Neural crest cell (in vitro differentiated cells): ENCODE measurements around the gene ATF7. TPM values are rescaled to one million over a fixed set of nuclear protein-coding genes. Genes with fewer than 3 reads are reported as not detected.

Source experiments
- DNase-seq: peaks from one replicate; pipeline ENCODE4 v3.0.0; 2021; ENCODE audit warnings: low read depth, mixed read lengths, low spot score
- H3K27ac Mint-ChIP-seq: one replicate; pipeline ENCODE4 v1.8.0; 2021; ENCODE audit warnings: mild to moderate bottlenecking, mixed read lengths; ENCODE audit not compliant: unreplicated experiment
- H3K27me3 Mint-ChIP-seq: 2 replicates; pipeline ENCODE4 v1.8.0; 2021; ENCODE audit warnings: low read depth, mild to moderate bottlenecking, mixed read lengths
- H3K36me3 Mint-ChIP-seq: 2 replicates; pipeline ENCODE4 v1.8.0; 2021; ENCODE audit warnings: low read depth, mild to moderate bottlenecking, mixed read lengths
- H3K4me1 Mint-ChIP-seq: 2 replicates; pipeline ENCODE4 v1.8.0; 2021; ENCODE audit warnings: mixed read lengths
- H3K4me3 Mint-ChIP-seq: one replicate; pipeline ENCODE4 v1.8.0; 2021; ENCODE audit warnings: mild to moderate bottlenecking, mixed read lengths
- H3K9me3 Mint-ChIP-seq: 2 replicates; pipeline ENCODE4 v1.8.0; 2021; ENCODE audit warnings: mixed read lengths
- total RNA-seq: library from RNA; stranded (reverse); gene quantifications from 2 replicates; pipeline ENCODE4 v1.2.1, GENCODE V29; 2021
- TF ChIP-seq, protein P1 (sequence below): fragments of 200-600 bp; sonication (generic); conservative IDR thresholded peaks from 2 replicates; pipeline ENCODE4 v1.5.0; 2021; ENCODE audit warnings: antibody characterized with exemption, mild to moderate bottlenecking

Gene ATF7
- total RNA-seq, 1 donor from 2014 or later, result 32.5 TPM

DNA sequence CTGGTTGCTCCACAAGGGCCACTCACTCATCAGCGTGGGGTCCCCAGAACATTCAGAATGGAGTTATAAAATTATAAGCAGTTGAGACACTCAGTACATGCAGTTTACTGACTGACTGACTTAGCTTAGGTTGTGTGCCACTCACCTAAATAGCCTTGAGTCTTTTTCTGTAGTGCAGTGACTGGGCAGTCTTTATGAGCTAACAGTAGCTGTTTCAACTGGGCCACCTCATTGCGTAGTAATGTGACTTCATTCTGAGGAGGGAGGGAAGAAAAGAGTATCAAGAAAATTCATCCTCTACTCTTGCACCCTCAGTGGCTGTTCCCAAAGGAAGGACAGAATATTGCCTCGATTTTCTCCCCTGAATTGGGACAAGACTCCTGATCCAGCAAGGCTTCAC is 103.1 kb downstream of the ATF7 start:
- Mint-ChIP-seq H3K27ac (no peak overlapping the region), H3K4me3 (no peak overlapping the region), H3K9me3 (no peaks in the 10 kb centered on the region), H3K36me3 (peaks cover 4% of the 10 kb centered on the region), H3K4me1 (no peaks in the 10 kb centered on the region), H3K27me3 (no peaks in the 10 kb centered on the region)
- DNase-seq, result no peak
- TF ChIP-seq, protein P1, sequence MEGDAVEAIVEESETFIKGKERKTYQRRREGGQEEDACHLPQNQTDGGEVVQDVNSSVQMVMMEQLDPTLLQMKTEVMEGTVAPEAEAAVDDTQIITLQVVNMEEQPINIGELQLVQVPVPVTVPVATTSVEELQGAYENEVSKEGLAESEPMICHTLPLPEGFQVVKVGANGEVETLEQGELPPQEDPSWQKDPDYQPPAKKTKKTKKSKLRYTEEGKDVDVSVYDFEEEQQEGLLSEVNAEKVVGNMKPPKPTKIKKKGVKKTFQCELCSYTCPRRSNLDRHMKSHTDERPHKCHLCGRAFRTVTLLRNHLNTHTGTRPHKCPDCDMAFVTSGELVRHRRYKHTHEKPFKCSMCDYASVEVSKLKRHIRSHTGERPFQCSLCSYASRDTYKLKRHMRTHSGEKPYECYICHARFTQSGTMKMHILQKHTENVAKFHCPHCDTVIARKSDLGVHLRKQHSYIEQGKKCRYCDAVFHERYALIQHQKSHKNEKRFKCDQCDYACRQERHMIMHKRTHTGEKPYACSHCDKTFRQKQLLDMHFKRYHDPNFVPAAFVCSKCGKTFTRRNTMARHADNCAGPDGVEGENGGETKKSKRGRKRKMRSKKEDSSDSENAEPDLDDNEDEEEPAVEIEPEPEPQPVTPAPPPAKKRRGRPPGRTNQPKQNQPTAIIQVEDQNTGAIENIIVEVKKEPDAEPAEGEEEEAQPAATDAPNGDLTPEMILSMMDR, result no peak

DNA sequence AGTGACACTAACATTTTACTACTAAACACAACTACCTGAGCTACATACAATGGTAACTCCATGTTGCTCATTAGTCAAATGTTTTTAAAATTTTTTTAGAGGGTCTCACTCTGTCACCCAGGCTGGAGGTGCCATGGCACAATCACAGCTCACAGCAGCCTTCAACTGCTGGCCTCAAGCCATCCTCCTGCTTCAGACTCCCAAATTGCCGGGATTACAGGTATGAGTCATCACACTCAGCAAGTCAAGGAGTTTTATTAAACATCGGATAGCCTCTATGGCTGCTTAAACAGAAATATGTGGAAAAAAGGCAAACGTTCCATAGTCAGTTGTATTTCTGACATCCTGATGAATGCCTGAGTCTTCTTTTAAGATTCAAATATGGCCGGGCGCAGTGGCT is 107.8 kb downstream of the ATF7 start:
- no peaks in the 10 kb centered on the region for H3K27me3 Mint-ChIP-seq
- peaks cover 4% of the 10 kb centered on the region for H3K36me3 Mint-ChIP-seq
- no peaks in the 10 kb centered on the region for H3K9me3 Mint-ChIP-seq
- TF ChIP-seq, protein P1, result no peak
- H3K4me1 Mint-ChIP-seq, result no peaks in the 10 kb centered on the region
- DNase-seq, result no peak
- H3K27ac Mint-ChIP-seq, result no peak overlapping the region
- no peak overlapping the region for H3K4me3 Mint-ChIP-seq

DNA sequence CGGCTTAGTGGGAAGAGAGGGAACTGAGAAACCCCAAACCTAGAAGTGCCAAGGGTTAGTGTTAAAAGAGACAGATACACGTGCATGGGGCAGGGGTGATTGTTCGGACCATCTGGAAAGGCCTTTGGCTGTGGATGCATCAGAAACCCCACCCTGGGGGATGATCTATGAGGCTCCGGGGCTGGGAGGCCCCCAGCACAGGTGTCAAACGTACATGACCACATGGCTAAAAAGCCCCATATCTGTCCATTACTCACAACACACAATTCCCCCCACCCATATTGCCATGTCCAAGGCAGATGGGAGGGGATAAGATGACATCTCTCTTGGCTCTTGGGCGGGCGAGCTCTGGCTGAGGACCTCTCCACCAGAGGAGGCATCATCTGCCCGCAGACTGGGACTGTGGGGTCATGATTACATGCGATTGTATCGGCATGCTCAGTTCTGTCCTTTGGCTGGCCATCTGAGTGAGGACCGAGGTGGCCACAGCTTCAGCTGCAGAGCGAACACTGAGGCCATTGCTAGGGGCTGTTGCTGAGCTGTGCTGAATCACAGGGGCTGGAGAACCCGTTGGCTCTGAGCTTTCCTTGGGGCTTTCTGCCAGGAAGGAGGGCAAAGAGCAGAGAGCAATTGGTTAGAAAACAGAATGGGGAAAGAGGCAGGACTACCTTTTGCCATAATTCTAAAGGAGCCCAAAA is 109.3 kb downstream of the ATF7 start:
- H3K9me3 Mint-ChIP-seq, result no peaks in the 10 kb centered on the region
- TF ChIP-seq, protein P1, result no peak
- H3K4me1 Mint-ChIP-seq, result no peaks in the 10 kb centered on the region
- DNase-seq, result no peak
- H3K36me3 Mint-ChIP-seq, result peaks cover 4% of the 10 kb centered on the region
- H3K4me3 Mint-ChIP-seq, result no peak overlapping the region
- H3K27ac Mint-ChIP-seq, result peak overlapping the region; percentile 30
- no peaks in the 10 kb centered on the region for H3K27me3 Mint-ChIP-seq

DNA sequence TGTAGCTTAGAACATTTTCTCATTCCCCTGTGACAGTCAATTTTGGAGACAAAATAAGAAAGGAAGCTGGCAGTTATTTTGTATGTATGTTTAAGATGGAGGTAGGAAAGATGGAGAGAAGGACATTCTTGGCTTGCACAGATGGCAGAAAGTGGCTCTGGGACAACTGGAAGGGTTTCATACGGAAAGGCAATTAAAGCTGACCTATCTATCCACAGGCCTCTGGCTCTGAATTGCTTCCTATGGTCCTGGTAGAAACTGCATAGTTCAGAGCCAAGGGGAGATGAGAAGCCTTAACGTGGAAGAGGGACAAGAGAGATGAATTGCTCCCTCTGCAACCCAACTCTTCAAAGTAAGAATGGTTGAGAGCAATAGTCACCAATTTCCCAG is 110.9 kb downstream of the ATF7 start:
- Mint-ChIP-seq H3K27me3 (no peaks in the 10 kb centered on the region), H3K9me3 (no peaks in the 10 kb centered on the region), H3K27ac (no peak overlapping the region), H3K4me1 (no peaks in the 10 kb centered on the region), H3K36me3 (no peaks in the 10 kb centered on the region), H3K4me3 (no peak overlapping the region)
- DNase-seq, result no peak
- TF ChIP-seq, protein P1, result no peak

DNA sequence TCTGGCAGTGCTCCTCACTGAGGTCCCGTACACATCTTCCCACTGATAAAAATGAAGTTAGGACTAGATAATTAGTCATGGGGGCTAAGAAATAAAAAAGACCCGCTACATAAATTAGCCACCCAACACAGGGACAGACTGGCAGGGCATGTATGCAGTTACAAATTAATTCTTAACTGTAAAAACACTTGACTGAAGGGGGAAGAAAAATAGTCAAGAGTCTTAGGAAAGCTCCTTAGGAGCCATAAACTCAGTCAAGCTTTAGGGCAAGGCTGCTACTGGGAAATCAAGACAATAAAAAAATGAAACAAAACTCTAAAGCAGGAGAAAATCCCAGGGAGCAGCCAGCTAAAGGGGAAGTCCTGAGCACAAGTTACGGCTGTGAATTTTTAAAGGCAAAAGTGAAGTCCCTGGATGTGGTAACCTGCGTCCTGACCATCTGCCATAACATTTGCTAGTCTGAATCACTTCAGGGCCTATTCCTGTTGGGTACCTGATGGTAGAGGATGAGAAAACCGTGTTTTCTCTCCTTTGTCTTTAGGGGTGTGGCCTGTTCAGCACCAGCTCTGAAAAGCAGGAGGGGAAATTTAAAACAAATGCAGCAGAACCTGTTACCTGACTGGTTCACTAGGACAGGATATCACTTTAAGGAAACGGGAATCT is 111.4 kb downstream of the ATF7 start:
- H3K36me3 Mint-ChIP-seq, result no peaks in the 10 kb centered on the region
- no peak overlapping the region for H3K4me3 Mint-ChIP-seq

More for the DNA sequence above, 111.4 kb downstream of the ATF7 start:
- no peaks in the 10 kb centered on the region for H3K27me3 Mint-ChIP-seq
- DNase-seq, result no peak
- no peak overlapping the region for H3K27ac Mint-ChIP-seq
- H3K9me3 Mint-ChIP-seq, result no peaks in the 10 kb centered on the region
- TF ChIP-seq, protein P1, result no peak
- H3K4me1 Mint-ChIP-seq, result no peaks in the 10 kb centered on the region
